GM18867 (cell line): ENCODE data around the gene ATP5PB.
A peak's percentile ranks its signal among the peaks of the same experiment; 100 is the strongest.

Experiments used
- ATAC-seq: cut with Tn5 transposase; IDR thresholded peaks from one replicate; pipeline ENCODE4 v1.9.1; 2021; ENCODE audit warnings: mild to moderate bottlenecking, moderate library complexity; ENCODE audit not compliant: unreplicated experiment

The ATP5PB gene

DNA sequence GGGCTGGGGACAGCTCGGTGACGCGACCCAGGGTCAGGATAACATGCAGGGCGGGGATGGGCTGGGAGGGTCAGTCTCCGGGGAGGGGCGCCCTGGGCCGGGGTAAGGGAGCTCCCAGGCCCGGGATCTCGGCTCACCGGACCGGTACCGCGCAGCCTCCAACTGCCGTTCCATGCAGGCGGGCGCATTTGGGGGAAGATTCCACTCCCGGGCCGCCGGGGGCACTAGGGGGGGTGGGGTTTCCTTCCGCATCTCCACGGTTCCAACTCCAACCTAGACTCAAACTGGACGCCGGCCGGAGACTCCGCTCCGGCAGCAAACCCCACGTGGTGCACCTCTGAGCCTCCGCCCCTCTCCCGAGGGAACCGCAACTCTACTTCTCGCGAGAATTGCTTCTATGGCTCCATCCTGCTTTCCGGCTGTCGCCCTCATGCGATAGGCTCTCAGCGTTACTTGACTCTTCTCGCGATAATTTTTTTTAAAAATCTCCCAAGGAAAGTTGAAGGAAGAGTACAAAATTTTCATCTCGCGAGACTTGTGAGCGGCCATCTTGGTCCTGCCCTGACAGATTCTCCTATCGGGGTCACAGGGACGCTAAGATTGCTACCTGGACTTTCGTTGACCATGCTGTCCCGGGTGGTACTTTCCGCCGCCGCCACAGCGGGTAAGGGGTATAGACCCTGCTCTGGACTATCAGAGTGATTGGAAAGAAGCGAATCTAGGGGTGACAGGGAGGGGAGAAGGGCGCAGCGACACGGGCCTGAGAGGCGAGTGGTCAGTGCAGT lies at the start of gene ATP5PB, which contains the start of gene WDR77:
ATP5PB (plus strand) TSS at position 547 of the 785 bp plus-strand sequence; CDS start at position 625, 78 bp downstream.
WDR77 (minus strand) TSS at position 339 of the 785 bp plus-strand sequence; CDS start at position 252, 87 bp downstream.
- ATAC-seq: peak; percentile 95

- ATAC-seq: no peak
Observed at GRCh38 chr1:111399792-111400610, 49.3 kb upstream of the ATP5PB start.

DNA sequence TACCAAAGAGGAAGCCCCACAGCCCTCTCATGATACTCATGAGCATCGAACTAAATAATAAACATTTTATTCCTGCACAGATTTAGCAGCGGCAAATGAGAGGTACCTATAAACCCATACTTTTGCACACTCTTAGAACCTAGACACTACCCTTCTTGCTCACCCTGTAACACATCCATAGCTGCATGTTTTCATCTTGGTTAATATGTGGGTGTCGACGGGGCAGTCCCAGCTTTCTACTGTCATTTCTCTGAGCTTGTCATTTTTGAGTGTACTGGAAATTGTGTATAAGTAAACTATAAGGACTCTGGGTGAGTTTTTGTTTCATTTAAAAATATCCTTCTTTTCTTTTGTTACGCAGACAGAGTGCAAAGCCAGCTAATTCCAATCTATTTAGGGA lies 47.2 kb upstream of the ATP5PB start:
- ATAC-seq: no peak

GRCh38 chr1:111404588-111404987 lies 44.7 kb upstream of the ATP5PB start:
- ATAC-seq: no peak

GRCh38 chr1:111406321-111406768 lies 42.9 kb upstream of the ATP5PB start:
- peak; percentile 91 for ATAC-seq

GRCh38 chr1:111407301-111407700 lies 42.0 kb upstream of the ATP5PB start:
- no peak for ATAC-seq

DNA sequence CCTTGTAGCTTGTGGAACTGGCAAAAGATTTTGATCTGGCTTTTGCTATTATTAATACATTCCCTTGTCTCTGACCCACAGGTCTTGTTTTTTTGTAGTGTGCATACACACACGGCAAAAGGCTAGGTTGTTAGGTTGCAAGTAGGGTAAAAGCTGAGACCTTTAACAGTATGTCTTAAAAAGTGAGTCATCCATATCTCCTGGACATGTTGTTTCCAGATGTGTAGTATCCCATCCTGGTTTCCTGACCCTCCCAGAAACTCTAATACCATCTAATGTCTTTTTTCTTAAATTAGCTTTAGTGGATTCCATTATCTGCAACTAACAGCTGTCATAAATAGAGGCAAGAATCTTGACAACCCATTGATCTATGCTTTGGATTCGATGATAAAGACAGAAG lies 36.4 kb upstream of the ATP5PB start:
- ATAC-seq: no peak

- no peak for ATAC-seq
Observed at GRCh38 chr1:111414756-111415155, 34.5 kb upstream of the ATP5PB start.

DNA sequence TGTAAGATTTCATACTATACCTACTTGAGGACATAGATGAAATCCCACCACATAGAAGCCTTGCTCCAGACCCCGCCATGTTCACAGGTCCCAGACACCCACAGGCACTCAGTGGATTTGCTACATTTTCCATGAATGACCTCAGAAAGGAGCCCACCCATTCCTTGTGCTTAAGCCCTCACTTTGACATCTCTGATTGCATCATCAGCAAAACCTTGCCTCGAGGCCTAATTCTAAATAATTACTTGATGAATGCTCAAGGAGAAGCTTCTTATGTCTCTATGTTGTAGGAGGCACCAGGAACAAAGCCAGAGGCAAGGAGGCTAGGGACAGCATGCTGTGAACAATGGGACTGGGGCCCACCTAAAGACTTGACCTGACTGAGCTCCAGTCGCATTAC lies 33.8 kb upstream of the ATP5PB start:
- ATAC-seq: no peak

DNA sequence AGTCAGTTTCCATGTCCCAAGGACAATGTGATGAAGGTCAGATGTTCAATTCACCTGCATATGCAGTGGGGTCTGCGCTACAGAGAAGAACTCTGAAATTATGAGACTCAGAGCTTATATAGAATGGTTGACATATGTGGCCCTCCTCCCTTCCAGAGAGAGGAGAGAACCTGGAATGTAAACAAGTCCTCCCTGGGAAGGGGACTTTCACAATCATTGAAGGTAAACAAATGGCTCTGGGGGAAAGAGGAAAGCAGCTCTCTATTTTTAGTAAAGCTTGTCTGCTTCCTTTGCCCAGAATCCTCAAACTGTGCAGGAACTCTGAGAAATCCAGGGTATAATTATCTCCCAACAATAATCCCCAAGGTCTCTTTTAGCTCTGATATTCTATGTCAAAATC lies 31.5 kb upstream of the ATP5PB start:
- no peak for ATAC-seq

- ATAC-seq: no peak
Observed at GRCh38 chr1:111419037-111419436, 30.2 kb upstream of the ATP5PB start.

GRCh38 chr1:111420377-111420776 lies 28.9 kb upstream of the ATP5PB start:
- ATAC-seq: no peak

DNA sequence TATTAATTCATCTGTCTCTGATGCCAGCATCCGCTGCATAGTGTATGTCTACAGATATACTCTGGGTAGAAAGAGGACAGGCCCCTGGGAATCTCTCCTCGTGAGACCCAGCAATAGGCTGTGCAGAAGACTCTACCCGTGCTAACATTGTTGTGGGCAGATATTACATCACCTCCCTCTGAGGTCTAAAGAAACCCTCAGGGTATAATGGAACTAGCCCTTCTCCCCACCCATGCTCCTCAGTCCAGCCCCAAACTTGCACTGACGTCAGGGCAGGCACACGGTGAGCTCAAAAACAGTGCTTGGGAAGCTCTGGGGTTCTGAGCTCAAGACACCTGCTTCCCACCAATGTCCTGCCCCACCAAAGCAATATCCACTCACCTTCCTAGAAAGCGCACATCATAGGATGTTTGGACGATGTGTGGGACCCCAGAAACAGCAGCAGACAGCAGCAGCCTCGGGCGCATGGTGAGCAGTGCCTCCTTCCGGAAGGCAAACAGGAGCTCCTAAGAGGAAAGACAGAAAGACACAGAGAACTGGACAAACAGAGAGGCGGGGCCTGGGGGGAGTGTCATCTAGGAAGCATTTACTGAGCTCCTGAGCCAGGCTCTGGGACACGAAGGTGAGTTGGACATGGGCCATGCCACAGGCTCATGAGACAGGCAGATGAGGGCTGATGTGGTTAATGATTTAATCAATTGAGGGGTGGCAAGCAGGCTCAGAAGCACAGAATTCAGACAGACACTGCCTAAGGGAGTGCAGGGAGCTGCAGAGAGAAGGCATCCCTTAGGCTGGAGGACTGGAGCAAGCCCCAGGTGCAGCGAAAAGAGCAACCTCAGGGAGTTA lies 26.5 kb upstream of the ATP5PB start:
- ATAC-seq: no peak

DNA sequence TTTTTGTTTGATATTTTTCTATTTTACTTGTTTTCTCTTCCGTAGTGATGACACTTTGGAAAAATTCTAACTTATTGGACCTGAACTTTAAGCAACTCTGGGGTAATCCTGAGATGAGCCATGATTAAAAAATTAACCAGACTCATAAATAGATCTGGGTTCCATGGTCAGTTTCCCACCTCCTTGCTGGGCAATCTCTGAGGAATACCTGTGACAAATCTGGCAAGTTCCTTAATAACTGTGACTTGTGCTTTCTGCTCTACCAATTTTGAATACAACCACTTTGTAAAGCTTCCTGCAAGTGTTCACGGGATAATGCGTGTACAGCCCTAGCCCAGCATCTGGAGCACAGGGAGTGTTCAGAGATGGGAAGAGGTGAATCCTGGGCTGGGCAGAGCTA lies 25.0 kb upstream of the ATP5PB start:
- no peak for ATAC-seq

DNA sequence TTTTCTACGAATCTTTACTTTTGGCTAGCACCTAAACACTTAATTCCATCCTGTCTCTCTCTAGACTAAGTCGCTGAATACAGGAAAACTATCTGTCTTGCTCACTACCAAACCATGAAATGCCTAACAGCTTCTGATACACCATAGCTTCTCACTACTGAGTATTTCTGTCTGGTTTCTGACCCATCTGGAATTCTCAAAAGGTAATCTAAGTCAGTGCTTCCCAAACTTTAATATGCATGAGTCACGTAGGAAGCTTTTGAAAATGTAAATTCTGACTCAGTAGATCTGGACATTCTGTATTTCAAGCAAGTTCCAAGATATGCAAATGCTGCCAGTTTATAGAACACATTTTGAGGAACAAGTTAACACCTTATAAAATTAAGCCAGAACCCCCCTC lies 12.5 kb upstream of the ATP5PB start:
- ATAC-seq: no peak

- no peak for ATAC-seq
Observed at GRCh38 chr1:111439461-111440351, 9.6 kb upstream of the ATP5PB start.

DNA sequence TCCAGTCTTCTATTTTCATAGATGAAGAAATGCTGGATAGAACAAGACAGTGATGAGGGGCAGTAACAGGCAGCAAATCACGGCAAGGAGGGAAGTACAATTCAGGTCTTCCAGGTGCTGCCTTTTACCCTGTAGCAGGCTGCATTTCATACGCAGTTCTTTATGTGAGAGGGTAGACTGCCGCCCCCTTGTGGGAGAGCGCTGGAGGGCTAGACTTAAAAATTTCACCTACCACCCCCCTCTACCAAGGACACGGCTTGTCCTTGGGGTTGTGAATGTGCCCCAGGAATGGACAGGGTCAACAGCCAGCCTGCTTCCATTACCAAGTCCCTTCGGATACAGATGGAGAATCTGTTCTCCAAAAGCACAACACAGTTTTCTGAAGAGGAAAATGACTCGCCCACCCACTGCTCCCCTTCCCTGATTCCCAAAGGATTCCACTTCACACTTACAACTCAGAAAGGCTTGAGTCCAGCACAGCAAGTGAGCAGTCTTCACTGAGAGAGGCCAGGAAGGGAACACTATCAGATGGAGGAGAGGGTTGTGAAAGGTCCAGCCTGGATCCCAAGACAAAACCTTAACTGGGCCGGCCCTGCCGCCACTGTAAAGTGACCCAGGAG lies 7.6 kb upstream of the ATP5PB start:
- no peak for ATAC-seq

DNA sequence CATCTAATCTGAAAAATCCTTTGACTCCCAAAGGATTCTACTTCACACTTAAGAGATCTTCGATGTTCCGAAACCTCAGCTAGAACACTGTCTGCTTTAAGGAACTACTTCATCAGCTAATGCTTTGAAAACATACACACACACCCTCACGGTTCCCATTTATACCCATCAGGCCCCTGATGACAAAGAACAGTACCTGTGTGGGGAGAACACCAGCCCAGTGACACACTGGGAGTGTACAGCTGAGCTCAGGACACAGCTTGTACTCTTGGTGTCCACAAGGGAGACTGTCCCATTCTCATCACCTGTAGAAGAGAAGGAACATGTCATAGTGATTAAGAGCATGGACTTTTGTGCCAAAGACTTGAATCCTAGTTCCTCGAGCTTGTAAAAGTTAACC lies 6.8 kb upstream of the ATP5PB start:
- no peak for ATAC-seq

GRCh38 chr1:111444031-111444430 lies 5.2 kb upstream of the ATP5PB start:
- ATAC-seq: no peak

DNA sequence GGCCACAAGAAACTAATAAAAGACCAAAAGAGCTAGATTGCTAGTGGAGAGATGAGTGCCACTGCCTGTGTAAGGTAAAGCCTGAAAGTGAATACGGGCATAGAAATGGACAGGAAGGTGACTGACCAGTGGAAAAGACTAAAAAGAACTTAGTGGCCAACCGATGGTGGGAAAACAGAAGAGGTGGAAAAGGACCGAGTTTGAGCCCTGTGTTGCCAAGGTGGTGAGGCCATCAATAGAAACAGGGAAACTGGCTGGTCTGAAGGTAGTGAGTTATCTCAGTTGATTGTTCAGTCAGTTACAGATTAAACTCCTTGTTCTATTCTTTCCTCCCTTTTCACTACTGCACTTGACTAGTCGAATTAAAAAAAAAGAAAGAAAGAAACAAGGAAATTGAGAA lies 2.7 kb upstream of the ATP5PB start:
- no peak for ATAC-seq
